Activated effector memory CD4-positive, alpha-beta T cell treated with Interleukin-2 at 50 U/mL for 16 hours (primary cell): ENCODE measurements around the gene BMP2K.
A peak's percentile ranks its signal among the peaks of the same experiment; 100 is the strongest.

Experiments used
- DNase-seq: peaks from one replicate; pipeline ENCODE4 v3.0.0-alpha.2; 2020

The BMP2K gene

GRCh38 chr4:78776079-78776728 is at the start of gene BMP2K:
BMP2K (plus strand) TSS chr4:78776350; CDS start chr4:78776544, 194 bp downstream.
- DNase-seq, result peak; percentile 78

- DNase-seq, result no peak
These were observed 49.6 kb upstream of the BMP2K start for GRCh38 chr4:78726546-78726945.

GRCh38 chr4:78732332-78733104 is 43.6 kb upstream of the BMP2K start:
- no peak for DNase-seq

GRCh38 chr4:78734441-78735162 is 41.5 kb upstream of the BMP2K start:
- no peak for DNase-seq

GRCh38 chr4:78735697-78736096 is 40.5 kb upstream of the BMP2K start:
- no peak for DNase-seq

GRCh38 chr4:78737035-78737434 is 39.1 kb upstream of the BMP2K start:
- DNase-seq, result no peak

GRCh38 chr4:78737973-78738372 is 38.2 kb upstream of the BMP2K start:
- no peak for DNase-seq

- DNase-seq, result no peak
These were observed 33.9 kb upstream of the BMP2K start for GRCh38 chr4:78742300-78742699.

- no peak for DNase-seq
These were observed 28.7 kb upstream of the BMP2K start for GRCh38 chr4:78747475-78747922.

- no peak for DNase-seq
These were observed 27.8 kb upstream of the BMP2K start for GRCh38 chr4:78748381-78748780.

GRCh38 chr4:78749258-78749971 is 26.7 kb upstream of the BMP2K start:
- no peak for DNase-seq

- DNase-seq, result no peak
These were observed 26.0 kb upstream of the BMP2K start for GRCh38 chr4:78749972-78750727.

- no peak for DNase-seq
These were observed 23.1 kb upstream of the BMP2K start for GRCh38 chr4:78753091-78753490.

GRCh38 chr4:78754872-78755271 is 21.3 kb upstream of the BMP2K start:
- no peak for DNase-seq

- DNase-seq, result no peak
These were observed 20.0 kb upstream of the BMP2K start for GRCh38 chr4:78756137-78756536.

GRCh38 chr4:78756776-78757175 is 19.4 kb upstream of the BMP2K start:
- no peak for DNase-seq

GRCh38 chr4:78757574-78757973 is 18.6 kb upstream of the BMP2K start:
- no peak for DNase-seq

GRCh38 chr4:78758085-78758484 is 18.1 kb upstream of the BMP2K start:
- no peak for DNase-seq

GRCh38 chr4:78762529-78762928 is 13.6 kb upstream of the BMP2K start:
- no peak for DNase-seq

GRCh38 chr4:78763251-78763650 is 12.9 kb upstream of the BMP2K start:
- DNase-seq, result no peak

- no peak for DNase-seq
These were observed 12.3 kb upstream of the BMP2K start for GRCh38 chr4:78763763-78764387.

GRCh38 chr4:78764498-78764961 is 11.6 kb upstream of the BMP2K start:
- no peak for DNase-seq
